K562 (cell line): ENCODE data around the gene MRPL41. TPM values are rescaled to one million over a fixed set of nuclear protein-coding genes. Genes with fewer than 3 reads are reported as not detected.

Source experiments
- ATAC-seq: fragments of 200-7000 bp; cut with Tn5 transposase; 3 replicates; pipeline ENCODE4 v1.9.1; 2020; ENCODE audit warnings: moderate library complexity
- BruUV-seq: library from RNA; stranded (reverse); fragments of 400-500 nt; replicated peaks from 2 replicates; lab custom pipeline; 2021; lab: Mats Ljungman, UMichigan
- CTCF ChIA-PET: fragments of 300-600 bp; formaldehyde crosslinking; extraction: SDS; loops from one replicate; lab custom pipeline; 2021; ENCODE audit warnings: low intra/inter-chr PET ratio; lab: Yijun Ruan, JAX
- POLR2A ChIA-PET: fragments of 300-600, 350-650 bp; sonication (Branson Sonifier 250); formaldehyde crosslinking; extraction: SDS; loops from one replicate; lab custom pipeline; 2021; ENCODE audit warnings: antibody characterized with exemption, inconsistent platforms; lab: Yijun Ruan, JAX
- DNase-seq, 4 experiments: peaks; one replicate each; pipeline versions ENCODE4 v3.0.0 to v3.0.0-alpha.2; 2011 to 2018; ENCODE audit warnings: low spot score in 3 of 4, mixed read lengths in 3 of 4; ENCODE audit errors: extremely low read depth in 1 of 4
- FAIRE-seq: peaks from 2 replicates; lab custom pipeline; 2011; peaks lifted over from hg19 to GRCh38; lab: Jason Lieb, UNC
- H2AFZ ChIP-seq: 2 replicates; pipeline ENCODE4 v1.6.0; 2011; ENCODE audit warnings: low read depth, low read length, control low read depth, inconsistent platforms
- H3K27ac ChIP-seq: fragments of 200-600 bp; 3 replicates; pipeline ENCODE4 v1.8.0; 2011; ENCODE audit warnings: low read depth, mild to moderate bottlenecking, control low read depth, inconsistent platforms, low read length, moderate library complexity, mixed read lengths; ENCODE audit errors: extremely low read depth
- H3K27me3 ChIP-seq, 2 experiments: fragments of 300-600 bp in 1 of 2; 2 replicates in 1 of 2; 3 replicates in 1 of 2; pipeline versions ENCODE4 v1.6.0 to v1.8.0; 2011; ENCODE audit warnings: inconsistent platforms in 2 of 2, low read length in 2 of 2, mild to moderate bottlenecking in 1 of 2, mixed read lengths in 1 of 2, moderate library complexity in 1 of 2; ENCODE audit not compliant: control insufficient read depth in 2 of 2, insufficient read depth in 2 of 2
- H3K36me3 ChIP-seq: fragments of 300-600 bp; 3 replicates; pipeline ENCODE4 v1.8.0; 2011; ENCODE audit warnings: mild to moderate bottlenecking, low read length, inconsistent platforms; ENCODE audit not compliant: control insufficient read depth, insufficient read depth
- H3K4me1 ChIP-seq, 2 experiments: fragments of 200-600 bp in 1 of 2; replicated peaks in 1 of 2; 2 replicates in 1 of 2; 3 replicates in 1 of 2; pipeline versions ENCODE4 v1.5.1 to v1.8.0; 2011; ENCODE audit warnings: inconsistent platforms in 2 of 2, low read length in 2 of 2, mild to moderate bottlenecking in 1 of 2, mixed read lengths in 1 of 2, moderate library complexity in 1 of 2; ENCODE audit not compliant: control insufficient read depth in 2 of 2, insufficient read depth in 2 of 2
- H3K4me2 ChIP-seq: 2 replicates; pipeline ENCODE4 v1.6.1; 2011; ENCODE audit warnings: low read length, control low read depth, inconsistent platforms, mixed read lengths; ENCODE audit not compliant: insufficient read depth
- H3K4me3 ChIP-seq: fragments of 200-600 bp; sonication (generic), shearing (Covaris generic); 2 replicates; pipeline ENCODE4 v1.5.1; 2016; ENCODE audit warnings: control low read depth, inconsistent platforms
- H3K79me2 ChIP-seq: fragments of 200-600 bp; 3 replicates; pipeline ENCODE4 v1.8.0; 2011; ENCODE audit warnings: low read length, inconsistent platforms; ENCODE audit not compliant: control insufficient read depth, insufficient read depth
- H3K9ac ChIP-seq, 2 experiments: 2 replicates each; pipeline versions ENCODE4 v1.6.0 to v1.6.1; 2011; ENCODE audit warnings: low read depth in 2 of 2, low read length in 2 of 2, control low read depth in 1 of 2, inconsistent platforms in 1 of 2, mild to moderate bottlenecking in 1 of 2, mixed read lengths in 1 of 2; ENCODE audit not compliant: insufficient read depth in 1 of 2
- H3K9me1 ChIP-seq: one replicate; pipeline ENCODE4 v1.6.0; 2011; ENCODE audit warnings: inconsistent platforms, mild to moderate bottlenecking, low read length, moderate library complexity; ENCODE audit not compliant: control insufficient read depth, insufficient read depth
- H3K9me3 ChIP-seq: replicated peaks from 2 replicates; pipeline ENCODE4 v1.5.1; 2011; ENCODE audit warnings: low read depth, low read length, inconsistent platforms; ENCODE audit not compliant: control insufficient read depth, insufficient read depth
- H4K20me1 ChIP-seq: replicated peaks from 2 replicates; pipeline ENCODE4 v1.6.1; 2011; ENCODE audit warnings: low read length, inconsistent platforms, mixed read lengths; ENCODE audit not compliant: control insufficient read depth, insufficient read depth
- ESRRA ChIP-seq: fragments of 450-650 bp; IDR thresholded peaks from 2 replicates; pipeline ENCODE4 v1.6.1; 2014; ENCODE audit warnings: low read depth, mild to moderate bottlenecking, moderate library complexity, borderline replicate concordance
- FOXK2 ChIP-seq, 2 experiments: fragments of 450-650 bp; IDR thresholded peaks in 1 of 2; conservative IDR thresholded peaks in 1 of 2; 2 replicates each; pipeline ENCODE4 v1.6.1; 2016; ENCODE audit warnings: low read depth in 2 of 2, mild to moderate bottlenecking in 1 of 2
- MGA ChIP-seq: fragments of 450-650 bp; IDR thresholded peaks from 2 replicates; pipeline ENCODE4 v1.6.1; 2016; ENCODE audit warnings: mild to moderate bottlenecking, moderate library complexity
- RBFOX2 ChIP-seq: fragments of 200-400 bp; formaldehyde crosslinking; IDR thresholded peaks from 2 replicates; pipeline ENCODE4 v1.6.1; 2017; ENCODE audit warnings: low read depth, mild to moderate bottlenecking, low read length, moderate library complexity
- ZNF280A ChIP-seq: fragments of 450-650 bp; IDR thresholded peaks from 2 replicates; pipeline ENCODE4 v1.6.1; 2018; ENCODE audit warnings: mild to moderate bottlenecking, low read depth; ENCODE audit not compliant: partially characterized antibody
- WGBS: fragments of 100-300 bp; shearing (Covaris generic); methylation state at CpG from one replicate; pipeline ENCODE4 v1.1.6; 2016; ENCODE audit warnings: low coverage, mixed read lengths; ENCODE audit not compliant: insufficient coverage; ENCODE audit errors: missing lambda C conversion rate; 5-methylcytosine and 5-hydroxymethylcytosine counted together
- in situ Hi-C: fragments of 300-500 bp; cut with MboI; formaldehyde crosslinking; loops from 4 replicates; pipeline ENCODE4 v1.15.0; 2018; ENCODE audit warnings: inconsistent platforms, mixed read lengths
- intact Hi-C: fragments of 100-400 bp; cut with micrococcal nuclease; formaldehyde crosslinking; loops from 2 replicates; pipeline ENCODE4 v1.14.2; 2022
- polyA plus RNA-seq, 8 experiments: library from polyadenylated mRNA; depleted of rRNA in 4 of 8; stranded (reverse) in 5 of 8; unstranded in 3 of 8; fragments of >200 nt; fragmentation: Nextera tagmentation in 2 of 8; fragmentation: Illumina TruSeq in 1 of 8; extraction: Ambion mirVana in 2 of 8; extraction: Trizol in 1 of 8; gene quantifications; 2 replicates each; pipeline versions ENCODE4 v1.2.1 to v1.2.3, GENCODE V29; 2011 to 2014; ENCODE audit warnings: inconsistent platforms in 1 of 8, missing spikeins in 1 of 8
- total RNA-seq, 7 experiments: library from RNA; depleted of rRNA in 6 of 7; stranded (reverse); fragments of >200 nt in 6 of 7; fragmentation: Illumina TruSeq in 2 of 7; extraction: Trizol in 2 of 7; gene quantifications; 2 replicates each; pipeline versions ENCODE4 v1.2.1 to v1.2.3, GENCODE V29; 2011 to 2021; ENCODE audit warnings: low replicate concordance in 1 of 7

Gene MRPL41
- total and polyA plus RNA-seq, 9 of the 15 experiments (the other 6 are each of a cell fraction or from before 2014, with no cell fraction given): 2.6 to 259 (median 21.6) TPM

GRCh38 chr9:137534256-137535119, 17.2 kb upstream of the MRPL41 start:
- no peak overlapping the region for H3K4me3 ChIP-seq
- H3K4me1 ChIP-seq: peaks cover 11 to 19% of the 10 kb centered on the region in 2 experiments; a peak in 4 of 5 replicates
- H3K9me3 ChIP-seq: no peaks in the 10 kb centered on the region
- ChIA-PET CTCF (interaction anchor here (0.7 to 1.0 kb wide), 3 partner anchors 44 to 384 kb away, joined by 3 to 4 read pairs (median 3); partner anchors contain the start of gene DPH7), POLR2A (interaction anchor here (0.6 to 1.2 kb wide), 5 partner anchors 16 to 815 kb away, joined by 3 to 6 read pairs (median 5); partner anchors contain the start of genes MRPL41 and PNPLA7)
- intact Hi-C loops: loop anchor here (5.0 to 10.0 kb wide), 2 partner anchors 90 to 232 kb away; partner anchors contain the start of genes ENTPD8 and NRARP
- BruUV-seq: no TSS peak
- H3K9ac ChIP-seq: peak overlapping the region; percentile 3 to 40; a peak in 2 of 4 replicates
- H3K27ac ChIP-seq: peak overlapping the region; percentile 11; the same call in 2 of the 3 replicates
- no peaks in the 10 kb centered on the region for H3K36me3 ChIP-seq
- ATAC-seq (peak; percentile 92), DNase-seq (peak; percentile 56 to 86 (median 65)), FAIRE-seq (peak; percentile 93)
- no peaks in the 10 kb centered on the region for H4K20me1 ChIP-seq
- H3K9me1 ChIP-seq: no peaks in the 10 kb centered on the region
- in situ Hi-C loops: no loop called here
- peak overlapping the region; percentile 8; the same call in 1 of the 2 replicates for H3K4me2 ChIP-seq
- H3K27me3 ChIP-seq: no peaks in the 10 kb centered on the region
- peak overlapping the region; percentile 98 for H2AFZ ChIP-seq
- 37% methylated on average over 19 of the region's 19 CpGs for WGBS
- no peaks in the 10 kb centered on the region for H3K79me2 ChIP-seq
- TF ChIP-seq MGA: peak; percentile 85
- TF ChIP-seq FOXK2 (conservative IDR thresholded peaks at IDR 0.05 in 1 of 2, IDR thresholded peaks at IDR 0.05 in 1 of 2; ENCODE audit: low read depth in 2 of 2): peak; percentile 41 to 57; a peak in 2 of 4 replicates
- 0 out of 2 replicates have a peak, but pooled peaks have one; percentile 20 for TF ChIP-seq ESRRA
- TF ChIP-seq RBFOX2: peak; percentile 29; the same call in 1 of the 2 replicates
- TF ChIP-seq ZNF280A: no peak
